Measurements from ENCODE around the gene TRIM46. TPM values are rescaled to one million over a fixed set of nuclear protein-coding genes. Genes with fewer than 3 reads are reported as not detected.
A peak's percentile ranks its signal among the peaks of the same experiment; 100 is the strongest.

The TRIM46 gene
- 9.6 to 10.7 TPM (median 9.7 TPM) in 3 replicates for total RNA-seq
- long read RNA-seq, partial matches to known transcripts, result 0 of 11 reads
- long read RNA-seq, other reads (novel, unspliced or antisense), result 10 of 11 reads

GRCh38 chr1:155173478-155174323 is at the start of gene TRIM46:
TRIM46 (plus strand) TSS chr1:155173849; CDS start chr1:155173967, 118 bp downstream.
- H3K27me3 Mint-ChIP-seq (ENCODE audit: low read depth), result no peaks in the 10 kb centered on the region
- peak; percentile 71 for TF ChIP-seq CTCF (IDR thresholded peaks at IDR 0.05)
- H3K4me1 Mint-ChIP-seq (ENCODE audit: low read depth), result peaks cover 52% of the 10 kb centered on the region
- DNase-seq (ENCODE audit: low spot score), result peak; percentile 90
- H3K27ac Mint-ChIP-seq (ENCODE audit: unreplicated experiment), result peak within 1 kb of the TSS; percentile 98
- H3K9me3 Mint-ChIP-seq (ENCODE audit: low read depth), result no peaks in the 10 kb centered on the region
- peaks cover 20% of the 10 kb centered on the region for H3K36me3 Mint-ChIP-seq (ENCODE audit: low read depth)
- peak within 1 kb of the TSS; percentile 97 for H3K4me3 Mint-ChIP-seq (ENCODE audit: unreplicated experiment)

GRCh38 chr1:155124503-155125463 is 48.9 kb upstream of the TRIM46 start:
- H3K4me3 Mint-ChIP-seq (ENCODE audit: unreplicated experiment), result no peak overlapping the region
- no peak for DNase-seq (ENCODE audit: low spot score)
- no peaks in the 10 kb centered on the region for H3K36me3 Mint-ChIP-seq (ENCODE audit: low read depth)
- TF ChIP-seq CTCF (IDR thresholded peaks at IDR 0.05), result no peak
- H3K9me3 Mint-ChIP-seq (ENCODE audit: low read depth), result no peaks in the 10 kb centered on the region
- H3K27ac Mint-ChIP-seq (ENCODE audit: unreplicated experiment), result peak overlapping the region; percentile 52
- H3K27me3 Mint-ChIP-seq (ENCODE audit: low read depth), result peaks cover 7% of the 10 kb centered on the region
- H3K4me1 Mint-ChIP-seq (ENCODE audit: low read depth), result peaks cover 56% of the 10 kb centered on the region

- Mint-ChIP-seq H3K4me3 (ENCODE audit: unreplicated experiment) (no peak overlapping the region), H3K9me3 (ENCODE audit: low read depth) (no peaks in the 10 kb centered on the region), H3K36me3 (ENCODE audit: low read depth) (no peaks in the 10 kb centered on the region), H3K4me1 (ENCODE audit: low read depth) (peaks cover 62% of the 10 kb centered on the region), H3K27me3 (ENCODE audit: low read depth) (peaks cover 4% of the 10 kb centered on the region), H3K27ac (ENCODE audit: unreplicated experiment) (no peak overlapping the region)
- TF ChIP-seq CTCF (IDR thresholded peaks at IDR 0.05), result no peak
- no peak for DNase-seq (ENCODE audit: low spot score)
These were observed 48.1 kb upstream of the TRIM46 start for GRCh38 chr1:155125511-155125945.

GRCh38 chr1:155125946-155126555 is 47.6 kb upstream of the TRIM46 start:
- peak overlapping the region; percentile 71 for H3K27ac Mint-ChIP-seq (ENCODE audit: unreplicated experiment)
- no peak for DNase-seq (ENCODE audit: low spot score)
- no peak for TF ChIP-seq CTCF (IDR thresholded peaks at IDR 0.05)
- peaks cover 4% of the 10 kb centered on the region for H3K36me3 Mint-ChIP-seq (ENCODE audit: low read depth)
- H3K9me3 Mint-ChIP-seq (ENCODE audit: low read depth), result no peaks in the 10 kb centered on the region
- peak overlapping the region; percentile 70 for H3K4me3 Mint-ChIP-seq (ENCODE audit: unreplicated experiment)
- peaks cover 3% of the 10 kb centered on the region for H3K27me3 Mint-ChIP-seq (ENCODE audit: low read depth)
- H3K4me1 Mint-ChIP-seq (ENCODE audit: low read depth), result peaks cover 67% of the 10 kb centered on the region
